Caco-2 (cell line): ENCODE data around the gene PSMD11. TPM values are rescaled to one million over a fixed set of nuclear protein-coding genes. Genes with fewer than 3 reads are reported as not detected.

Experiments used
- BruUV-seq: library from RNA; stranded (reverse); fragments of 400-500 nt; replicated peaks from 2 replicates; lab custom pipeline; 2021; lab: Mats Ljungman, UMichigan
- CTCF ChIA-PET: fragments of 300-600 bp; sonication (Branson Sonifier 250); formaldehyde crosslinking; loops from one replicate; lab custom pipeline; 2022; ENCODE audit warnings: antibody characterized with exemption; lab: Charles Lee
- POLR2A ChIA-PET: fragments of 300-600 bp; sonication (Branson Sonifier 250); formaldehyde crosslinking; loops from one replicate; lab custom pipeline; 2022; ENCODE audit warnings: antibody characterized with exemption; lab: Charles Lee
- DNase-seq, 2 experiments: peaks; one replicate each; pipeline versions ENCODE4 v3.0.0 to v3.0.0-alpha.2; 2020 to 2022
- H3K27me3 ChIP-seq: replicated peaks from 2 replicates; pipeline ENCODE4 v1.6.0; 2011; ENCODE audit warnings: low read length; ENCODE audit not compliant: control insufficient read depth, insufficient read depth
- H3K36me3 ChIP-seq: 2 replicates; pipeline ENCODE4 v1.5.1; 2011; ENCODE audit warnings: low read length; ENCODE audit not compliant: control insufficient read depth, insufficient read depth
- H3K4me1 ChIP-seq: fragments of 250-450 bp; sonication (Bioruptor Pico); 2 replicates; pipeline ENCODE4 v1.5.1; 2020; ENCODE audit warnings: mild to moderate bottlenecking
- H3K4me3 ChIP-seq: 2 replicates; pipeline ENCODE4 v1.5.1; 2011; ENCODE audit warnings: low read depth, mild to moderate bottlenecking, control low read depth, low read length
- H3K9me3 ChIP-seq: fragments of 250-450 bp; sonication (Bioruptor Pico); 2 replicates; pipeline ENCODE4 v1.5.1; 2020; ENCODE audit warnings: mild to moderate bottlenecking, moderate library complexity
- H3K27ac Mint-ChIP-seq: one replicate; pipeline ENCODE4 v1.8.0; 2022; ENCODE audit warnings: mixed read lengths; ENCODE audit not compliant: unreplicated experiment
- H3K27me3 Mint-ChIP-seq: one replicate; pipeline ENCODE4 v1.8.0; 2022; ENCODE audit warnings: mixed read lengths; ENCODE audit not compliant: insufficient read depth, unreplicated experiment
- H3K36me3 Mint-ChIP-seq: one replicate; pipeline ENCODE4 v1.8.0; 2022; ENCODE audit warnings: mild to moderate bottlenecking, mixed read lengths; ENCODE audit not compliant: insufficient read depth, unreplicated experiment
- H3K4me1 Mint-ChIP-seq: one replicate; pipeline ENCODE4 v1.8.0; 2022; ENCODE audit warnings: low read depth, mixed read lengths; ENCODE audit not compliant: unreplicated experiment
- H3K4me3 Mint-ChIP-seq: one replicate; pipeline ENCODE4 v1.8.0; 2022; ENCODE audit warnings: mild to moderate bottlenecking, moderate library complexity, mixed read lengths; ENCODE audit not compliant: unreplicated experiment
- H3K9me3 Mint-ChIP-seq: one replicate; pipeline ENCODE4 v1.8.0; 2022; ENCODE audit warnings: mixed read lengths; ENCODE audit not compliant: unreplicated experiment
- CTCF ChIP-seq, 2 experiments: fragments of 200-600 bp in 1 of 2; IDR thresholded peaks; 1 replicate in 1 of 2; 2 replicates in 1 of 2; pipeline versions ENCODE4 v1.5.1 to v1.8.0; 2011 to 2022; ENCODE audit warnings: antibody characterized with exemption in 1 of 2, control low read depth in 1 of 2, inconsistent platforms in 1 of 2, low read depth in 1 of 2, low read length in 1 of 2, mild to moderate bottlenecking in 1 of 2, moderate library complexity in 1 of 2; ENCODE audit not compliant: insufficient read depth in 1 of 2, severe bottlenecking in 1 of 2, unreplicated experiment in 1 of 2
- intact Hi-C: fragments of 100-400 bp; cut with micrococcal nuclease; formaldehyde crosslinking; loops from one replicate; pipeline ENCODE4 v1.10.0; 2022; ENCODE audit not compliant: unreplicated experiment
- total RNA-seq: library from RNA; stranded (reverse); gene quantifications from 2 replicates; pipeline ENCODE4 v1.2.3, GENCODE V29; 2022

PSMD11 gene
- total RNA-seq, 1 experiment from 2014 or later, result 208 TPM

GRCh38 chr17:32445497-32445896 lies 1.2 kb downstream of the PSMD11 start:
- Histone ChIP-seq H3K4me3 (peak overlapping the region; percentile 93), H3K36me3 (no peaks in the 10 kb centered on the region; the same call in 1 of the 2 replicates), H3K4me1 (peaks cover 20% of the 10 kb centered on the region), H3K27me3 (no peaks in the 10 kb centered on the region), H3K9me3 (no peaks in the 10 kb centered on the region)
- peak overlapping the region; percentile 75 for H3K4me3 Mint-ChIP-seq
- TSS peak; percentile 47 for BruUV-seq
- intact Hi-C loops, result no loop called here
- H3K27ac Mint-ChIP-seq, result peak overlapping the region; percentile 37
- no peaks in the 10 kb centered on the region for H3K27me3 Mint-ChIP-seq
- peaks cover 22% of the 10 kb centered on the region for H3K4me1 Mint-ChIP-seq
- ChIA-PET POLR2A (interaction anchor here (1.0 kb wide), 1 partner anchor 24 kb away, joined by 4 read pairs; no protein-coding TSS in a partner anchor), CTCF (interaction anchor here (1.2 to 1.8 kb wide), 2 partner anchors 43 to 193 kb away, joined by 3 to 7 read pairs; no protein-coding TSS in a partner anchor)
- no peak for TF ChIP-seq CTCF (IDR thresholded peaks at IDR 0.05; ENCODE audit: insufficient read depth in 1 of 2, low read depth in 1 of 2, low read length in 1 of 2, severe bottlenecking in 1 of 2, unreplicated experiment in 1 of 2)
- no peak for DNase-seq
- H3K9me3 Mint-ChIP-seq, result no peaks in the 10 kb centered on the region
- peaks cover 61% of the 10 kb centered on the region for H3K36me3 Mint-ChIP-seq

DNA sequence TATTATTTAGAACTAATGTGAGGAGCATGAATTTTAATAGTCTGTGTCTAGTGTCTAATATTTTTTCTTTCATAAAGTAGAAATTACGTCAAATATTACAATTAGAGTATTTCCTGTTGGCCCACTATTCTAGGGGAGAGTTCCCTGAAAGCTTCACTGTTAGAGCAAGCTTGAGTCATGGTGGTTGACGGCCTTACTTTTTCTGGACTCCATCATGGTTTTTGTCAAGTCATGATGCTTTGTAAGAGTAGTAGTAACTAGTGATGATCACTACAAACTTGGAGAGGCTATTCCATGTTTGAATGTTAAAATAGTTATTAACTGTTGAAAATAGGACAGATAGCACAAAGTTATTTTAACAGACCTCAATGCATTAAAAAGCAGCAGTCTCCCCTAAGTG lies 1.7 kb downstream of the PSMD11 start:
- peak overlapping the region; percentile 93 for H3K4me3 ChIP-seq
- BruUV-seq, result no TSS peak
- intact Hi-C loops, result no loop called here
- H3K27me3 ChIP-seq, result no peaks in the 10 kb centered on the region
- H3K9me3 ChIP-seq, result no peaks in the 10 kb centered on the region
- no peaks in the 10 kb centered on the region for H3K27me3 Mint-ChIP-seq
- H3K36me3 Mint-ChIP-seq, result peaks cover 66% of the 10 kb centered on the region
- ChIA-PET POLR2A (no interaction called here), CTCF (no interaction called here)
- peaks cover 18% of the 10 kb centered on the region for H3K4me1 ChIP-seq
- no peak for DNase-seq
- no peaks in the 10 kb centered on the region for H3K9me3 Mint-ChIP-seq
- TF ChIP-seq CTCF (IDR thresholded peaks at IDR 0.05; ENCODE audit: insufficient read depth in 1 of 2, low read depth in 1 of 2, low read length in 1 of 2, severe bottlenecking in 1 of 2, unreplicated experiment in 1 of 2), result no peak
- no peaks in the 10 kb centered on the region; the same call in none of the 2 replicates for H3K36me3 ChIP-seq
- peak overlapping the region; percentile 75 for H3K4me3 Mint-ChIP-seq
- H3K4me1 Mint-ChIP-seq, result peaks cover 17% of the 10 kb centered on the region
- H3K27ac Mint-ChIP-seq, result peak overlapping the region; percentile 37

DNA sequence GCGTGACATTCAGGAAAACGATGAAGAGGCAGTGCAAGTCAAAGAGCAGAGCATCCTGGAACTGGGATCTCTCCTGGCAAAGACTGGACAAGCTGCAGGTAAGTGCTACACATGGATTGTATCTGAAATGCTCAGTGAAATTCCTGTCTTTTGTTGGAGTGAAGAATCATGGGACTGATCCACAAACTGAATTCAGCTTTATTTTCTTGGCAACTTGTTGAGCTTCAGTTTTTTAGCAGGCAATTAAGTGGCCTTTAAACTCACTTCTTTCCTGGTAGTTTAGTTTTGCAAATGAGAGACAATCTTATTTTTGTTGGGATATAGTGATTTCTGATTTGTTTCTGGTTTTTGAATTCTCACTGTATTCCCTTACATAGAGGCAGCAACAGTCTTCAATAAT lies 2.6 kb downstream of the PSMD11 start:
- no peaks in the 10 kb centered on the region for H3K9me3 ChIP-seq
- BruUV-seq, result no TSS peak
- H3K27me3 Mint-ChIP-seq, result no peaks in the 10 kb centered on the region
- intact Hi-C loops, result no loop called here
- ChIA-PET CTCF (no interaction called here), POLR2A (no interaction called here)
- no peaks in the 10 kb centered on the region for H3K9me3 Mint-ChIP-seq
- DNase-seq, result no peak
- H3K36me3 ChIP-seq, result no peaks in the 10 kb centered on the region; the same call in none of the 2 replicates
- peaks cover 15% of the 10 kb centered on the region for H3K4me1 Mint-ChIP-seq
- H3K36me3 Mint-ChIP-seq, result peaks cover 76% of the 10 kb centered on the region
- no peak overlapping the region for H3K4me3 ChIP-seq
- peaks cover 14% of the 10 kb centered on the region for H3K4me1 ChIP-seq
- no peak overlapping the region for H3K27ac Mint-ChIP-seq
- H3K4me3 Mint-ChIP-seq, result peak overlapping the region; percentile 75
- TF ChIP-seq CTCF (IDR thresholded peaks at IDR 0.05; ENCODE audit: insufficient read depth in 1 of 2, low read depth in 1 of 2, low read length in 1 of 2, severe bottlenecking in 1 of 2, unreplicated experiment in 1 of 2), result no peak
- H3K27me3 ChIP-seq, result no peaks in the 10 kb centered on the region
